HCT116 (cell line): Measurements from ENCODE around the gene HES6.

Experiments
- ATF3 ChIP-seq: IDR thresholded peaks from 2 replicates; pipeline ENCODE4 v1.6.1; 2012
- CEBPB ChIP-seq: IDR thresholded peaks from 2 replicates; pipeline ENCODE4 v1.6.1; 2012; ENCODE audit warnings: low read depth
- CTCF ChIP-seq, 3 experiments: fragments of 200-600 bp in 1 of 3; sonication (generic) in 1 of 3; IDR thresholded peaks in 2 of 3; conservative IDR thresholded peaks in 1 of 3; 2 replicates each; pipeline ENCODE4 v1.5.1; 2012 to 2017; ENCODE audit warnings: low read depth in 2 of 3, low read length in 2 of 3, antibody characterized with exemption in 1 of 3, borderline replicate concordance in 1 of 3, control low read depth in 1 of 3, mild to moderate bottlenecking in 1 of 3, mixed read lengths in 1 of 3, mixed run types in 1 of 3, moderate library complexity in 1 of 3; ENCODE audit not compliant: insufficient read depth in 1 of 3
- EZH2 ChIP-seq: fragments of 200-600 bp; sonication (generic); IDR thresholded peaks from 2 replicates; pipeline ENCODE4 v1.6.1; 2017; ENCODE audit warnings: antibody characterized with exemption, mixed run types
- POLR2A ChIP-seq: IDR thresholded peaks from 2 replicates; pipeline ENCODE4 v1.7.0; 2011; ENCODE audit warnings: borderline replicate concordance; ENCODE audit not compliant: insufficient read depth, insufficient read length; ENCODE audit errors: extremely low read depth
- POLR2AphosphoS5 ChIP-seq: IDR thresholded peaks from 2 replicates; pipeline ENCODE4 v1.6.1; 2011; ENCODE audit warnings: mild to moderate bottlenecking, low read depth, low read length, moderate library complexity
- RAD21 ChIP-seq: IDR thresholded peaks from 2 replicates; pipeline ENCODE4 v1.6.1; 2012; ENCODE audit warnings: low read depth, mild to moderate bottlenecking
- REST ChIP-seq: IDR thresholded peaks from 2 replicates; pipeline ENCODE4 v1.6.1; 2012; ENCODE audit warnings: low read depth
- YY1 ChIP-seq: IDR thresholded peaks from 2 replicates; pipeline ENCODE4 v1.6.1; 2011; ENCODE audit warnings: low read length, low read depth, moderate library complexity, mild to moderate bottlenecking; ENCODE audit not compliant: insufficient replicate concordance; ENCODE audit errors: extremely low read depth

- TF ChIP-seq RAD21 (no peak), CEBPB (no peak), ATF3 (no peak), YY1 (no peak), CTCF (IDR thresholded peaks at IDR 0.05 in 2 of 3, conservative IDR thresholded peaks at IDR 0.05 in 1 of 3; ENCODE audit: borderline replicate concordance in 1 of 3, insufficient read depth in 1 of 3, low read depth in 2 of 3, low read length in 2 of 3) (no peak), POLR2A (no peak), POLR2AphosphoS5 (no peak), EZH2 (no peak), REST (no peak)
Measured at GRCh38 chr2:238286095-238286494, 46.3 kb upstream of the HES6 start.
